ENCODE results near the gene GATD1.

DNA sequence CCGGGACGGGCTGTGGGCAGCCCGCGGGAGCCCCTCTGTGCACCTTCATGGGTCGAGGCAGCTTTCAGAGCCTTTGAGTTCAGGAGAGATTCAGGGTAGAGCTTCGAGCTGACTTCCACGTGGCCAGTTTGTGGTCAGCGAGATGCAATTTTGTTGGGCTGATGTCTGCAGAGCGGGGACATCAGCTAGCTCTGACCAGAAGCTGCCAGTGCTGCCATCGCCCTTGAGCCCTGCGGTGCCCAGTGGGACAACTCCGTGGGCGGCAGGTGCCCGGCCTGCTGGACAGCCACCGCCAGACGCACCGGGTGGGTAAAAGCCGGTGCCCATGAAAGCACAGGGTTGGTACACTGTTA is 29.3 kb downstream of the GATD1 start:
- no peak for TF ChIP-seq FOSL2 (IDR thresholded peaks at IDR 0.05)
- TF ChIP-seq FOSL2 (CRISPR knock-in tag; IDR thresholded peaks at IDR 0.05), result no peak
- no peak for TF ChIP-seq CTCF (IDR thresholded peaks at IDR 0.05)
- TF ChIP-seq POLR2A (IDR thresholded peaks at IDR 0.05; ENCODE audit: low read length), result no peak
- TF ChIP-seq, protein P1, sequence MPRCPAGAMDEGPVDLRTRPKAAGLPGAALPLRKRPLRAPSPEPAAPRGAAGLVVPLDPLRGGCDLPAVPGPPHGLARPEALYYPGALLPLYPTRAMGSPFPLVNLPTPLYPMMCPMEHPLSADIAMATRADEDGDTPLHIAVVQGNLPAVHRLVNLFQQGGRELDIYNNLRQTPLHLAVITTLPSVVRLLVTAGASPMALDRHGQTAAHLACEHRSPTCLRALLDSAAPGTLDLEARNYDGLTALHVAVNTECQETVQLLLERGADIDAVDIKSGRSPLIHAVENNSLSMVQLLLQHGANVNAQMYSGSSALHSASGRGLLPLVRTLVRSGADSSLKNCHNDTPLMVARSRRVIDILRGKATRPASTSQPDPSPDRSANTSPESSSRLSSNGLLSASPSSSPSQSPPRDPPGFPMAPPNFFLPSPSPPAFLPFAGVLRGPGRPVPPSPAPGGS (IDR thresholded peaks at IDR 0.05), result no peak
- TF ChIP-seq EP300 (IDR thresholded peaks at IDR 0.05), result no peak
- no peak for TF ChIP-seq RCOR1 (IDR thresholded peaks at IDR 0.05; ENCODE audit: low read depth, low read length)

Measured in A549 (cell line).